ENCODE measurements around the gene STUM.

STUM gene

GRCh38 chr1:226588484-226588883 is 39.9 kb downstream of the STUM start:
- H3K4me3 ChIP-seq (ENCODE audit: low read length), result no peak overlapping the region
- no peak for TF ChIP-seq CTCF (conservative IDR thresholded peaks at IDR 0.05; ENCODE audit: low read depth, low read length)
- no peak for DNase-seq (ENCODE audit: low read depth)

GRCh38 chr1:226589008-226589733 is 40.6 kb downstream of the STUM start:
- TF ChIP-seq CTCF (conservative IDR thresholded peaks at IDR 0.05; ENCODE audit: low read depth, low read length), result no peak
- no peak for DNase-seq (ENCODE audit: low read depth)
- no peak overlapping the region for H3K4me3 ChIP-seq (ENCODE audit: low read length)

- H3K4me3 ChIP-seq (ENCODE audit: low read length), result no peak overlapping the region
- no peak for DNase-seq (ENCODE audit: low read depth)
- no peak for TF ChIP-seq CTCF (conservative IDR thresholded peaks at IDR 0.05; ENCODE audit: low read depth, low read length)
These were observed 42.0 kb downstream of the STUM start for GRCh38 chr1:226590614-226591013.

GRCh38 chr1:226593541-226593940 is 45.0 kb downstream of the STUM start:
- no peak for TF ChIP-seq CTCF (conservative IDR thresholded peaks at IDR 0.05; ENCODE audit: low read depth, low read length)
- H3K4me3 ChIP-seq (ENCODE audit: low read length), result no peak overlapping the region
- DNase-seq (ENCODE audit: low read depth), result no peak

- H3K4me3 ChIP-seq (ENCODE audit: low read length), result no peak overlapping the region
- no peak for DNase-seq (ENCODE audit: low read depth)
- no peak for TF ChIP-seq CTCF (conservative IDR thresholded peaks at IDR 0.05; ENCODE audit: low read depth, low read length)
These were observed 48.1 kb downstream of the STUM start for GRCh38 chr1:226596531-226597165.

GRCh38 chr1:226597616-226598454 is 49.3 kb downstream of the STUM start:
- TF ChIP-seq CTCF (conservative IDR thresholded peaks at IDR 0.05; ENCODE audit: low read depth, low read length), result no peak
- DNase-seq (ENCODE audit: low read depth), result no peak
- no peak overlapping the region for H3K4me3 ChIP-seq (ENCODE audit: low read length)
